HG03571 (cell line): ENCODE data around the gene LIPH.
"Not testable (repeated sequence)": the region's sequence is repeated elsewhere in the genome, so short reads cannot be mapped to it uniquely, and the experiment has no call there.

Source experiments
- ATAC-seq: cut with Tn5 transposase; IDR thresholded peaks from one replicate; pipeline ENCODE4 v1.9.1; 2021; ENCODE audit not compliant: unreplicated experiment

The LIPH gene

DNA sequence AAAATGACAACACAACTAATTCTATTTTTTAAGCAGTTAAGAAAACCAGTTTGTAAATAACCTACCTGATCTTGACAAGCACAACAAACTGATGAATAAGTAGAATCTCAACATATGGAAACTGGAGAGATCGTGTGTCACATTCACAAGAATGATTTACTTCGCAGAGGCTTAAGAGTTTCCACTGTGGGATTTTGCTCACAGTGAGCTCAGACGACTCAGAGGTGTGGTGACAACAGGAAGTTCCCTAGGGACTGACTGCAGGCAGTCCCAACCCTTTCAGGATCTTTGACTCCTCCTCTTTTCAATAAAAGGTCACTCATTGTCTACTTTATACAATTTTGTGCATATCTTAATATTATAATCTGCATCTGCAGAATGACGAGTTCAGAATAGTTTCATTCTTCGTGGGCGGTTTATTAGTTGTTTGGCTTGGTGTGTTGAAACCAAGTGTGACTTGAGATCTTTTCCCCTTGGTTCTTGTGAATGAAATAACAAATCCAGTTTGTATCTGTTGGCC is at the start of gene LIPH:
Gene LIPH, minus strand, starts transcription at position 231 of the 520 bp plus-strand sequence. Its CDS starts 117 bp downstream, at position 114.
- ATAC-seq = peak; percentile 86

DNA sequence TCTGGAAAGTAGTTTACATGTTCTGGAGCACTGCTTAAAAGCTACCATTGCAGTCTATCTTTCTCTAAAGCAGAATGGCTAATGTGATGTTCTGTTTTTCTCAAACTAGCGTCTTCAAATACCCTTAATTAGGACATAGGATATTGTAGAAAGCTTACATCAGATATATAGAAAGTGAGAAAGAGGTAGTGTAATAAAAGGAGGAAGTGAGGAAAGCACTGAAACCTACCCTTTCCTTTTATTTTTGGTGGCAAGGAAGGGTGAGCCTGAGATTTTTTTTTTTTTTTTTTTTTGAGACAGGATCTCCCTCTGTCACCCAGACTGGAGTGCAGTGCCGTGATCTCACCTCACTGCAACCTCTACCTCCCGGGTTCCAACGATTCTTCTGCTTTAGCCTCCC is 43.1 kb upstream of the LIPH start:
- ATAC-seq = peak; percentile 67

DNA sequence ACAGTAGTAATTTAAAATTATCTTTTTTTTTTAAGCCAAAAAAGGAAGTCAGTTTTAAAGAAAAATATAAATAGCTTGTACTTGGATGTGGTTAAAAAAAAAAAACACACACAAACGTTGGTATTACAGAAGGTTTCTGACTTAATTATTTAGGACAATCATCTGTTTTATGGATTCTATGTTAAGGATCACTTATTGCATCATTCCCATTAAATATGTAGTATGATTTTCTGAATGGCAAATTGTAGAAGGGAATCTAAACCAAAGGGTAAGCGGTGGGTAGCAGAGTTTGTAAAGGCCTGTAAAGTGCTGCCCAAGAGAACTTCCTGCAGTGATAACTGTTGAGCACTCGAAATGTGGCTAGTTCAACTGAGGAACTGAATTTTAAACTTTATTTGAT is 41.7 kb upstream of the LIPH start:
- ATAC-seq = no peak

DNA sequence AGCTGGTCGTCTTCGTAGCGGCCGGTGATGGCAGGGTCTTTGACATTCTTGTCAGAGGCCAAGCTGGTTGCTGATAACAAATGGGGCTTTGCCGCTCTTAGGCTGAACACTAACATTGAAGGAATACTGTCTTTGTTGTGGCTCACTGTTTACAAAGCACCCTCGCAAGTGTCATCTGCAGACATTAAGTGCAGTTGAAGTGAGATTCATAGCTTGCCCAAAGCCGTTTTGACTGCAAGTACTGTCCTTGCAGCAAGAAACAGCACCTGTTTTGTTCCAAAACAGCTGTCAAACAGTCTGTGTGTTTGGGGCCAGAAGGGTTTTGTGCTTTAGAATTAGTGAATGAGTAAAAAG is 34.3 kb upstream of the LIPH start:
- ATAC-seq = no peak

DNA sequence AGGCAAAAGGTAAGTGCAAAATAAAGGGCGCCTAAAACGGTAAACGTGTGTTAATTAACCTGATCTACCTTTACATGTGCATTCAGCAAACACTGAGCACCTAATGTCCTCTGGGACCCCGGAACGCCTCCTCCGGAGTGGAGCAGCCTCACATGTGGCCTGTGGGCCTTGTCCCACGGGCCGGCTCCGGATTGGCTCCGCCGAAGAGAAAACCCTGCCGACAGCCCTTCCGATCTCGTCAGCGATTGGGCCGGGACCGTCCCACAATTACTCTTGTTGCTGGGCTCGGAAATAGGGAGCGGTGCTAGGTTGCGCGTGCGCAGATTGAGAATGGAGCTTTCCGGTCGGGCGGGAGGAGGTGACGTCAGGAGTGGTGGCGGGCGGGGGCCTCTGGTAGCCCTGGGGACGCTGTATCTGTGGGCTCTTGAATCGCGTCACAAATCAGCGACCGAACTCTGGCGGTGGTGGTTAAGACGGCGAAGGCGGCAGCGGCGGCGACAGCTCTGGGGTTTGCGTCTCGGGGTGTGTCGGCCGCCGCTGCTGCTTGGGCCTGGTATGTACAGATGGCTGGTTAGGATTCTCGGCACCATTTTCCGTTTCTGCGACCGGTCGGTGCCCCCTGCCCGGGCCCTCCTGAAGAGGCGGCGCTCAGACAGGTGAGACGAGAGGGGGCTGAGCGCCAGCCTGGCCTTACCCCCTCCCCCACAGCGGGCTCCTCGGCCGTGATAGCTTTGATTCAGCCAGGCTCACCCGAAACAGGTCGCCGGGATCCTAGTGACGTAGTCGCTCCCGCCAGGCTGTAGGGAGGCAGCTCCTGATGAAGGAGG is 33.7 kb upstream of the LIPH start, which contains the start of gene SENP2:
Gene SENP2, plus strand, starts transcription at position 437 of the 827 bp plus-strand sequence. Its CDS starts 119 bp downstream, at position 556.
- ATAC-seq = peak; percentile 92

DNA sequence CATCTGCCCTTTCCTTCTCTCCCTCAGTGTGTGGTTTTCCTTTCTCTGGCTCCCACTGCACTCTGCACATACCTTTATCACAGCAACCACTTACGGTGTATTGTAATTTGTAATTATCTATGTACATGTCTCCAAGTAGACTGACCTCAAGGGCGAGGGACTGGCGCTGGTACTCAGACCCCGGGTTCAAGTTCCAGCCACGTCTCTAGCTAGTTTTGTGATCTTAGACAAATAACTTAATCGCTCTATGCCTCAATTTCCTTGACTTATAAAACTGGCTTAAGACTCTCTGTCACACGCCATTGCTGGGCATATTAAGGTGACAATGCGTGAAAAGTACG is 33.1 kb upstream of the LIPH start:
- ATAC-seq = no peak

DNA sequence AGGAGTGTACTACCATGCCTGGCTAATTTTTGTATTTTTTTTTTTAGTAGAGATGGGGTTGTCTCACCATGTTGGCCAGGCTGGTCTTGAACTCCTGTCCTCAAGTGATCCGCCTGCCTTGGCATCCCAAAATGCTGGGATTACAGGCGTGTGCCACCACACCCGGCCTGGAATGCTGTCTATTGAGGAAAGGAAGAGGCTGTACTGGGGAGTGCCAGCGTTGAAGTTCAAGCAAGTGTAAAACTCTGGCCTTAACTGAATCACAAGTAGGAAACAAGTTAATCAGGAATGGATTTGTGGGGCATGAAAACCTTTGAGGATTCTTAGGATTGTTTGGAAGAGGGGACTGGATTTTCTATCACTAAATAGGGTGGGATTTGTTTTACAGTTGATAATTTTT is 32.3 kb upstream of the LIPH start:
- no peak for ATAC-seq

DNA sequence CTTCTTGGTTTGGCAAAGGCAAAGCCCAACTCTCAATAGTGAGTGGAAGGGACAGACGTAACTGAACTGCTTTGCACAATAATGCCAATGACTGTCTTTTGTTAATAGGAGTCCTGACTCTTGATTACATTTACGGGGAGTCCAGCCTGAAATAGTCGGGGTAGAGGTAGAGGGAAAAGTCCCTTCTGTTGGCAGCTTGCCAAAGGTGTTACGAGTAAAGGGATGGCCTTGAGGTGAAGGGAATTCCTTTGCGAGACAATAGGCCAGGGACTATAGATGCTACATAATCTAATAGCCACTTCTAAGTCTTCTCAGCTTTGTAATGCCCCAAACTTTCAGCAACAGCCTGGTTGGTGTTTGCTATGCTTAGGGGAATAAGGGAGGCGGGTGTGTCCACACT is 31.5 kb upstream of the LIPH start:
- no peak for ATAC-seq

DNA sequence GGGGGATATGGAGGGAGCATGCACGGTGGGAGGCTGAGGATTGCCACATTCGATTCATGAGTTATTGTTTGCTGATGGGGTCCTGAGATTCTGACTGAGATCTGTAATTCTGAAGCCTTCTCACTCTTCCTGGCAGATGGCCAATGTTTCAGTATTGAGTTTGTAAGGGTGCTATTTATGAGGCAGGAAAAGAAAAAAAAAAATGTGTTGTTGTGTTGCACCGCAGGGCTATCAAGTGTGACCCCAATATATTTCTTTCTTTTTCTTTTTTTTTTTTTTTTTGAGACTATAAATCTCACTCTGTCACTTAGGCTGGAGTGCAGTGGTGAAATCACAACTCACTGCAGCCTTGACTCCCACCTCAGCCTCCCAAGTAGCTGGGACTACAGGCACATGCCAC is 30.5 kb upstream of the LIPH start:
- no peak for ATAC-seq

DNA sequence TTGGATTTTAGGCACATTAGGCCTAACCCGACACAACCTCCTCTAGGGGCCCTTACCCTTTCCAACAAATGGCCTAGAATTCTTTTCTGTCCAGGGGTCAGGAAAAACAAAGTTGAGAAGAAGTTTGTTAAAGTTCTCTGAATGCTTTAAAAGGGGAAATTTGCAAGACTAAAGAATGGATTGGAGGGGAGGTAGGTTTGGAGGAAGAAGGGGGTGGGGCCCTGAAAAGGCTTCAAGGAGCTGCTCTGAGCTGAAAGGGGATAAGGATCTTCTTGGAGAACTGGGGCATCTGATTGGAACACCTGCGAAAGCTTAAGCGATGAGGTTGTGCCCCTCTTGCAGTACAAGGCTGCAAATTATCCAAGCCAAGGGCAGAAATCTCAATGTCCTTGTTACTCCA is 29.8 kb upstream of the LIPH start:
- no peak for ATAC-seq

DNA sequence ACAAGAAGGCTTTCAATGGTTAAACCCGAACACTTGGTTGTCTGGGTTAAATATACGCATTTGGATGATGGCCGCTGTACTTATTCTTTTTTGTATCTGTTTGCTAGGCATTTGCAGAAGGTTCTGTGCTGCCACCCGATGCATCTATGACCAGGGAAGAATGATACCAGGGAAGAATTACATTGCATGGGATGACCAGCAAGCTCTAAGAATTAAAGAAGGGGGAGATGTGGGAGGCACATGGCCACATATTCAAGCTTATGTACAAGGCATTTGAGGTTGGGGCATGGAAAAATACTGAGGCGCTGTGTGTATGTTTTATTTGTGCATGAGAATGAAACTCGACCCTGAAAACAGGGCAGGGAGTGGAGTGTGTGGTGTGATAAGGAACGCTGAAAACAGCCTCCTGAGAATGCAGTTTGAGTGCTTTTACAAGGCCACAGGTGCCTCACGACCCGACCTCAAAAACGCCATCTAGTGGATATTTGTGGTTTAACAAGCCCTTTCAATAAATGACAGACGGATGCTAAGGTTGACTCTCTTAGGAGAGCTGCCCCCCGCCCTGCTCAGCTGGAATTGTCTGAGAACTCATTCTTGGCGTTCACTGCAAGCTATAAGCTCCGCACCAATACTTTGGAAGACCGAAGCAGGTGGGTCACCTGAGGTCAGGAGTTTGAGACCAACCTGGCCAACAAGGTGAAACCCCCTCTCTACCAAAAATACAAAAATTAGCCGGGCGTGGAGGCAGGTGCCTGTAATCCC is 22.9 kb upstream of the LIPH start:
- not testable (repeated sequence) for ATAC-seq

DNA sequence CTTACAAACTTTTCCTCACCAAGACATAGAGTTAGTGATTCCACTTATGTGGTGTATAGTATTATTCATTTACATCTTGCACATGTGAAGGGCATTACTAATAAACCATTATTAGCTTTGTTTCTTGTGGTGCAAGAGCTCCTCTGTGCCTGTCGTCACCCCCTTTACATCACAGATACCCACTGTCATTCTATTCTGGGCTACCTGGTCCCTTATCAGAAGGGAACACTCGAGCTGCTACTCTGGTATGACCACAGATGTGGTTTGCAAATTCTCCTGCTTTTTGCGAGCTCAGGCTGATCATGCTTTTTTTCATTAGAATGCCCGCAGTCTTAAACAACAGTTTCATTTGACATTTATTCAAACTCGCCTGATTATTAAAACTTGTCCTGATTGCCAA is 19.8 kb upstream of the LIPH start:
- ATAC-seq = no peak

DNA sequence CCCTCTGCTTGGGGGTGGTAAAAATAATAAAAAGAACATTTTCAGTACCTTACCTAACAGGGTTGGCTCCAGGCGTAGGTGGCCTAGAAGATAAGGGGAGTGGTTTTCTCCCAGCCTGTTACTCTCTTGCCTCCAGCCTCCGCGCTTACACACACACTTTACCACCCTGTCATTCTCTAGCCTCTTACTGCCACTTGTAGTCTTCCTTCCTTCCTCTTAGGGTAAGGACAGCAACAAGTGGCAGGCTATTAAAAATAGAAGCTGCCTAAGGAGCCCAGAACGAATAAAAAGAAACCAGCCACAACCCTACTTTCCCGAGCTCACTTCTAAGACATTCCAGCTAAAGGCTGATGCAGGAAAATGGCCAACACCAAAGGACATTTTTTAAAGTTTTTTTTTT is 9.6 kb upstream of the LIPH start:
- no peak for ATAC-seq

DNA sequence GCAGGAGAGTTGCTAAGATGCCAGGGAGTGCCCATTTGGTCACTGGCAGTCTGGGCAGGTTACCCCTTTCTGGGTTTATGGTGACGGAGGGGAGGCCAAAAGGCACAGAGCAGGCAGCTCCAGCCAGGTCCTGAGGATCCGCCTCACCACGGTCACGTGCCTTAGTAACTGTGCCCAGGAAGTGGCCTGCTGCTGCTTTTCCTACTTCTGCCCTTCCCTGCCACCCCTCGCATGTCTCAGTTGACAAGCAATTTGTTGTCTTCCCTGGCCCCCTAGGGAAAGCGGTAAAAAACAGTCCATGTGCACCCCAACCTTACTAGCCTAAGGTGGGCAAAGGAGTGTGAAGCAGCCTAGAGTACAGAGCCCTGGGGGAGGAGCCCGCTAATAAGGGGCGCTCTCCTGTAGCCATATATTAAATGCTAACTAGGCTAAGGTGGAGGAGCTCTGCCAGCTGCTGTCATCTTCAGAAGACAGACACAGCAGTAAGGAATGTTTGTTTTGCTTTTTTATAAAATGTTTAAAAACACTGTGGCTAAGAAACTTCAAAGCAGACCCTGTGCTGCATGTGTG is 9.1 kb upstream of the LIPH start:
- ATAC-seq = no peak

DNA sequence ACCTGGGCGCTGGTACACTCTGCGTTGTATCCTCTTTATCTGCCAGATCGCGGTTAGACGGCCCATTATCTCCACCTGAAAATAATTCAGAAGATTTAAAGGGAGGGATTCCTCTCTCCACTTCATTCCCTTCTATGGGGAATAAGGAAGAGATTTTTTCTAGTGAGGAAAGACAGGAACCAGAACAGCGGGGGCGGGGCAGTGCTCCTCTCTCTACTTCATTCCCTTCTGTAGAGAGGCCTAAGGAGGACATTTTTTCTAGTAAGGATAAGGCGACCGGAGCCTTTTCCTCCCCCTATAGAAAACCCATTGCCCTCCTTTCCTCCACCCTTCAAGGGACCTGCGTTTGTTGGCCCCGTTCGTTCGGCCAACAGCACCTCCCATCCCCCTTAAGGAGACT is 8.3 kb upstream of the LIPH start:
- no peak for ATAC-seq

DNA sequence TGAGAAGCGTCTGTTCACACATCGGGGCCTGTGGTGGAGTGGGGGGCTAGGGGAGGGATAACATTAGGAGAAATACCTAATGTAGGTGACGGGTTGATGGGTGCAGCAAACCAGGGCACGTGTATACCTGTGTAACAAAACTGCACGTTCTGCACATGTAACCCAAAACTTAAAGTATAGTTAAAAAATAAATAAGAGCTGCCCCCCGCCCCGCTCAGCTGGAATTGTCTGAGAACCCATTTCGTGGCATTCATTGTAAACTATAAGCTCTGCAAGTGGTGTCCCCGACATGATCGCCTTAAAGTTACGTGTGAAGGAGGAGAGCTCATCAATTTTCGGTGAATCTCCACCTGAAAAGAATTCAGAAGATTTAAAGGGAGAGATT is 7.3 kb upstream of the LIPH start:
- no peak for ATAC-seq

DNA sequence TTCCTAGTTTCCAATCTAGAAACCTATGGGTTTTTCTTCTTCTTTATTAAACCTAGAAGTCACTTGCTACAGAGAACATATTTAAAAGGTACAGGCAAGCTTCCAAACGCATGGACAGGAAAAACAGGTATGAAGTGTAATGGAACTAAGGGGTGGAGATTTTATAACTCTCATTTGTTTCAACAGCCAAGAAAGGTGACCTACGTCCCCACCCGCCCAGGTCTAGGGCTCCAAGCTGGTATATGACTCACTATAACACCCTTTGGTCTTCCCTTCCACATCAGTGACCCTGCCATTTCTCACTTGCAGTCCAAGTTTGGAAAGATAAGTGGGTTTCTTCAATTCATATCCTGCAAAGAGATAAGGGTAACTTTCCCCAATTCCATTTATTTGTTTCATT is 6.0 kb upstream of the LIPH start:
- no peak for ATAC-seq

DNA sequence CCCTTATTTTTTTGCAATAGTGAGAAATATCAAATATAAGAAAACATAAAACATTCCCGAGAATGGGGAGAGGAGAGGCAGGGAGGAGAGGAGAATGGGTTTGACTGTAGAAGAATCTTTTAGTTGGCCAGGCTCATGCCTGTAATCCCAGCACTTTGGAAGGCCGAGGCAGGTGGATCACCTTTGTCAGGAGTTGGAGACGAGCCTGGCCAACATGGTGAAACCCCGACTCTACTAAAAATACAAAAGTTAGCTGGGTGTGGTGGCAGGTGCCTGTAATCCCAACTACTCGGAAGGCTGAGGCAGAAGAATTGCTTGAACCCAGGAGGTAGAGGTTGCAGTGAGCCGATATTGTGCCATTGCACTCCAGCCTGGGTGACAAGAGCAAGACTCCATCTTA is 4.3 kb upstream of the LIPH start:
- not testable (repeated sequence) for ATAC-seq

DNA sequence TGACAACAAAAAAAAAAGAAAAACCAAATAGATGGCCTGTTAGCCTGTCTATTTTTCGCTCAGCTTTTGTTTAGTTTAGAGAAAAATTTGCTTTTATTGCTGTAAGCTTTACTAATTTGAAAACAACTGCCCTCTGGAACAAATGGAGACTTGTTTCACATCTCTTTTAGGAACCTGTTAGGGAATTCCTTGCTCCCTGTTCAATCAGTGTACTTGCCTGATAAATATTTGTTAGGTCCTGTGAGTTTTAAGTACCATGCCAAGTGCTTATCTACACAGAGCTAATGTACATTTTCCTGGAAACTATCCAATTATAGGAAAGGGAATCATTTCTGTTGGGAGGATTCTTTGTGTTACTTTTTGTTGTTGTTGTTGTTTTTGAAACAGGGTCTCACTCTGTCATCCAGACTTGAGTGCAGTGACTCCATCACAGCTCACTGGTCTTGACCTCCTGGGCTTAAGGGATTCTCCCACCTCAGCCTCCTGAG is 3.5 kb upstream of the LIPH start:
- no peak for ATAC-seq

DNA sequence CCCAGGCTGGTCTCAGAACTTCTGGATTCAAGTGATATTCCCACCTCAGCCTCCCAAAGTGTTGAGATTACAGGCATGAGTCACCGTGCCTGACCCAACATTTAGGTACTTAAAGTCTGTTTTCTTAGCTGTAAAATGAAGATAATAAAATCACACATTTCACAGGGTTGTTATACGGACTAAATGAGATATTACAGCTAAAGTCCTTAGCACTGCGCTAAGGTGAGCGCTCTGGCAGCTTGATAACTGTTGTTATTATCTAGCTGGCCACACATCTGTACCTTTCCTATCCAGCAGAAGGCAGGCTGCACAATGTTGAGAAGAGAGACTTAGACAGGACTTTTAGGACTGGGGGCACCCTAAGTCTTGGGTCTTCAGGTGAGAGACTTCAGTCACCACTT is 2.7 kb upstream of the LIPH start:
- ATAC-seq = no peak

DNA sequence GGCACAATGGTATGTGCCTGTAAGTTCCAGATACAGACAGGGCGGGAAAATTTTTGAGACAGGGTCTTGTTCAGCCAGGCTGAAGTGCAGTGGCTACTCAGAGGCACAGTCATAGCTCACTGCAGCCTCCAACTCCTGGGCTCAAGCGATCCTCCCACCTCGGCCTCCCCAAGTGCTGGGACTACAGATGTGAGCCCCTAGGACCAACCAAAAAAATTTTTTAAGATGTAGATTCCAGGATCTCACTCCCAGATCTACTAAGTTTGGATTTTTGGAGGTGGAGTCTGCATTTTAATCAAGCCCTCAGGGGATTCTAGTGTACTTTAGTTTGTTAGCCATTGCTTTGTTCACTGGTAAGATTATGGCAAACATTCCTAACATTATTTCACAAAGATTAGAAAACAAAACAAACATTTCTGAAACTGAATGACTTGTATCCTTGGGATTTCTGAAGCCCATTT is 2.7 kb downstream of the LIPH start:
- ATAC-seq = no peak

DNA sequence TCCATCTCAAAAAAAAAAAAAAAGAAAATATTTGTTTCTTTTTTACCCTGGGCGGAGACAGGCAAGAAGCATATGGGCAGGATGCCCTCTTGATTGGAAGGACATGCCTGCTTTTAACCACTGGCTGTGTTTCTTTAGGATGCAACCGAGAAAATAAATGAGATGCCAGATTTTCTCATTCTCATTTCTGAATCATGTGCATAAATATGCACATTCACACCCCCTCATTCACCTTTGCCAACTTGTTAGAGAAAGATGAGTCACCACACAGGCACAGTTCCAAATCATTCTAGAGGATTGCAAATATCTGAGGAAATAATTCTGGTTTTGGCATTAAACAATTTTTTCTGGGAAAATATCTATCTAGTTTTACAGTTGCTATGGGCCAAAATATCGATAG is 3.3 kb downstream of the LIPH start:
- ATAC-seq = no peak
